HUES48 (cell line): ENCODE data around the gene TMEM250.

Source experiments
- H3K27ac ChIP-seq: one replicate; pipeline ENCODE4 v1.7.0; 2013; ENCODE audit warnings: low read depth, low read length, inconsistent platforms
- H3K27me3 ChIP-seq: 2 replicates; pipeline ENCODE4 v1.6.1; 2013; ENCODE audit warnings: mild to moderate bottlenecking, low read length; ENCODE audit not compliant: control insufficient read depth, insufficient read depth
- H3K36me3 ChIP-seq: 2 replicates; pipeline ENCODE4 v1.6.1; 2013; ENCODE audit warnings: low read length; ENCODE audit not compliant: control insufficient read depth, insufficient read depth
- H3K4me1 ChIP-seq: 2 replicates; pipeline ENCODE4 v1.6.1; 2013; ENCODE audit warnings: mild to moderate bottlenecking, low read length; ENCODE audit not compliant: control insufficient read depth, insufficient read depth
- H3K4me3 ChIP-seq: 2 replicates; pipeline ENCODE4 v1.5.1; 2013; ENCODE audit warnings: mild to moderate bottlenecking, low read depth, low read length
- H3K9ac ChIP-seq: 2 replicates; pipeline ENCODE4 v1.6.1; 2013; ENCODE audit warnings: mild to moderate bottlenecking, low read depth, low read length, moderate library complexity
- H3K9me3 ChIP-seq: 2 replicates; pipeline ENCODE4 v1.6.1; 2013; ENCODE audit warnings: low read length; ENCODE audit not compliant: control insufficient read depth, insufficient read depth

Gene TMEM250

GRCh38 chr9:136147038-136147889 is 28.6 kb upstream of the TMEM250 start:
- Histone ChIP-seq H3K4me1 (peaks cover 32% of the 10 kb centered on the region), H3K27ac (no peak overlapping the region), H3K27me3 (peaks cover 9% of the 10 kb centered on the region), H3K9me3 (no peaks in the 10 kb centered on the region), H3K36me3 (no peaks in the 10 kb centered on the region), H3K9ac (no peak overlapping the region), H3K4me3 (no peak overlapping the region)

- H3K27me3 ChIP-seq: peaks cover 9% of the 10 kb centered on the region
- H3K4me1 ChIP-seq: peaks cover 30% of the 10 kb centered on the region
- no peak overlapping the region for H3K4me3 ChIP-seq
- H3K9ac ChIP-seq: no peak overlapping the region
- no peaks in the 10 kb centered on the region for H3K36me3 ChIP-seq
- no peaks in the 10 kb centered on the region for H3K9me3 ChIP-seq
- H3K27ac ChIP-seq: no peak overlapping the region
Observed at GRCh38 chr9:136146126-136147037, 27.7 kb upstream of the TMEM250 start.

- no peaks in the 10 kb centered on the region for H3K36me3 ChIP-seq
- H3K9me3 ChIP-seq: no peaks in the 10 kb centered on the region
- H3K4me1 ChIP-seq: peaks cover 24% of the 10 kb centered on the region
- H3K27me3 ChIP-seq: peaks cover 6% of the 10 kb centered on the region
- H3K4me3 ChIP-seq: no peak overlapping the region
- no peak overlapping the region for H3K9ac ChIP-seq
- H3K27ac ChIP-seq: no peak overlapping the region
Observed at GRCh38 chr9:136145580-136145979, 26.9 kb upstream of the TMEM250 start.

- Histone ChIP-seq H3K27me3 (no peaks in the 10 kb centered on the region; the same call in 1 of the 2 replicates), H3K27ac (no peak overlapping the region), H3K4me3 (no peak overlapping the region), H3K4me1 (peaks cover 24% of the 10 kb centered on the region), H3K36me3 (no peaks in the 10 kb centered on the region), H3K9ac (no peak overlapping the region), H3K9me3 (no peaks in the 10 kb centered on the region)
Observed at GRCh38 chr9:136144450-136144849, 25.8 kb upstream of the TMEM250 start.

- Histone ChIP-seq H3K9me3 (no peaks in the 10 kb centered on the region), H3K27ac (no peak overlapping the region), H3K4me3 (0 out of 2 replicates have a peak overlapping the region, but pooled peaks have one; percentile 12), H3K4me1 (peaks cover 20% of the 10 kb centered on the region), H3K36me3 (no peaks in the 10 kb centered on the region), H3K27me3 (no peaks in the 10 kb centered on the region; the same call in 1 of the 2 replicates), H3K9ac (no peak overlapping the region)
Observed at GRCh38 chr9:136143215-136144001, 24.7 kb upstream of the TMEM250 start.

GRCh38 chr9:136142859-136143214 is 24.2 kb upstream of the TMEM250 start:
- H3K9ac ChIP-seq: no peak overlapping the region
- no peaks in the 10 kb centered on the region; the same call in 1 of the 2 replicates for H3K27me3 ChIP-seq
- 0 out of 2 replicates have a peak overlapping the region, but pooled peaks have one; percentile 12 for H3K4me3 ChIP-seq
- H3K36me3 ChIP-seq: no peaks in the 10 kb centered on the region
- H3K4me1 ChIP-seq: peaks cover 16% of the 10 kb centered on the region; the same call in 1 of the 2 replicates
- no peaks in the 10 kb centered on the region for H3K9me3 ChIP-seq
- no peak overlapping the region for H3K27ac ChIP-seq

- H3K27ac ChIP-seq: no peak overlapping the region
- H3K36me3 ChIP-seq: no peaks in the 10 kb centered on the region
- no peak overlapping the region for H3K9ac ChIP-seq
- H3K9me3 ChIP-seq: no peaks in the 10 kb centered on the region
- H3K4me3 ChIP-seq: no peak overlapping the region
- peaks cover 16% of the 10 kb centered on the region; the same call in 1 of the 2 replicates for H3K4me1 ChIP-seq
- no peaks in the 10 kb centered on the region; the same call in 1 of the 2 replicates for H3K27me3 ChIP-seq
Observed at GRCh38 chr9:136142414-136142796, 23.7 kb upstream of the TMEM250 start.

- Histone ChIP-seq H3K4me1 (peaks cover 16% of the 10 kb centered on the region; the same call in 1 of the 2 replicates), H3K27ac (no peak overlapping the region), H3K9me3 (no peaks in the 10 kb centered on the region), H3K36me3 (no peaks in the 10 kb centered on the region), H3K9ac (no peak overlapping the region), H3K4me3 (no peak overlapping the region), H3K27me3 (no peaks in the 10 kb centered on the region; the same call in 1 of the 2 replicates)
Observed at GRCh38 chr9:136141682-136142413, 23.2 kb upstream of the TMEM250 start.

GRCh38 chr9:136140966-136141365 is 22.3 kb upstream of the TMEM250 start:
- peaks cover 16% of the 10 kb centered on the region; the same call in 1 of the 2 replicates for H3K4me1 ChIP-seq
- H3K36me3 ChIP-seq: no peaks in the 10 kb centered on the region
- H3K27me3 ChIP-seq: no peaks in the 10 kb centered on the region

GRCh38 chr9:136140046-136140445 is 21.4 kb upstream of the TMEM250 start:
- no peaks in the 10 kb centered on the region for H3K27me3 ChIP-seq
- no peak overlapping the region for H3K27ac ChIP-seq
- H3K4me1 ChIP-seq: peaks cover 16% of the 10 kb centered on the region; the same call in 1 of the 2 replicates
- no peaks in the 10 kb centered on the region for H3K36me3 ChIP-seq
- H3K9ac ChIP-seq: no peak overlapping the region
- H3K4me3 ChIP-seq: no peak overlapping the region
- no peaks in the 10 kb centered on the region for H3K9me3 ChIP-seq

More at GRCh38 chr9:136140966-136141365, 22.3 kb upstream of the TMEM250 start:
- H3K4me3 ChIP-seq: no peak overlapping the region
- H3K9me3 ChIP-seq: no peaks in the 10 kb centered on the region
- H3K9ac ChIP-seq: no peak overlapping the region
- H3K27ac ChIP-seq: no peak overlapping the region
